ENCODE measurements around the gene TTC9B.

DNA sequence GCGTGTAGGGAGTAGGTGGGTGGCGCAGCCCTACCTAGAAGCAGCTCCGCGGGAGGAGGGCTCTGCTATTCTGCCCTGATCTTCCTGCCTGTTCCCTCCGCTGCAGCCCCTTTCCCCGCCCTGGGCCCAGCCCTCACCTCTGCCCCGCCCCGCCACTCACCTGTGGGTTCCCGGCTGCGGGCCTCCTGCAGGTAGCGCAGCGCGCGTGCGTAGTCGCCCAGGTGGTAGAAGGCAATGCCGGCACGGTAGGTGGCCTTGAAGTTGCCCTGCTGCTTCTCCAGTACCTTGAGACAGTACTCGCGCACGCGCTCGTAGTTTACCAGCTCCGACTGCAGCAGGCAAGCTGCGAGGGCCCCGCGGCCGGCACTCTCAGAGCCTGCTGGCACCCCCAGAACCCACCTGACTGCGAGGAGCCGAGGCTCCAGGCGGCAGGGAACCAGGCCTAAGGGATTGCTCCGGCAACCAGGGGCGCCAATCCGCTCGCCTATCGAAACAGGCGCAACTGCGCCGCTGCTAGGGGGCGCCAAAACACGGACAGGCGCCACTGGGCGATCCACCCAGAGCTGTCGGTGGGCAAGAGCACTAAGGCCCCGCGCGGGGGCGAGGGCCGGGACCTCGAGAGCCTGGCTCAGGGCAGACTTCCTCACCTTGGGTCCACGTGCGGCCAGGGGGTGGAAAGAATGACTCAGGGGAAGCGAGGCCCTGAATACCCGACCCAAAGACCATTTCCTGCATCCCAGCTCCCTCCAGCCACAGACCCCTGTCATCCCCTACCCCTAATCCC lies 965 bp downstream of the TTC9B start:
- TF ChIP-seq YY1 (IDR thresholded peaks at IDR 0.05; ENCODE audit: insufficient read depth, insufficient read length) (no peak), ZNF274 (IDR thresholded peaks at IDR 0.05; ENCODE audit: low read depth, low read length) (no peak)
